OCI-LY3 (cell line): ENCODE measurements around the gene CTDSPL.

Experiments used
- H2AFZ ChIP-seq: fragments of 200-600, 300-600 bp; shearing (Covaris generic); 2 replicates; pipeline ENCODE4 v1.6.0; 2014; ENCODE audit warnings: antibody characterized with exemption, low read depth, low read length
- H3K27ac ChIP-seq: fragments of 200-600, 300-600 bp; sonication (generic); 2 replicates; pipeline ENCODE4 v1.5.1; 2014; ENCODE audit warnings: mild to moderate bottlenecking, low read length, moderate library complexity, mixed read lengths
- H3K27me3 ChIP-seq: fragments of 200-600, 300-600 bp; sonication (generic); 2 replicates; pipeline ENCODE4 v1.6.1; 2014; ENCODE audit warnings: low read depth, low read length, mixed read lengths
- H3K36me3 ChIP-seq: fragments of 200-600, 300-600 bp; sonication (generic); replicated peaks from 2 replicates; pipeline ENCODE3; 2014; ENCODE audit warnings: low read depth, low read length, mixed read lengths
- H3K4me1 ChIP-seq: fragments of 300-600, 200-600 bp; sonication (generic); 2 replicates; pipeline ENCODE4 v1.6.1; 2014; ENCODE audit warnings: low read length, mixed read lengths
- H3K4me2 ChIP-seq: fragments of 200-600, 300-600 bp; sonication (generic); 2 replicates; pipeline ENCODE4 v1.6.1; 2014; ENCODE audit warnings: low read length, mixed read lengths
- H3K4me3 ChIP-seq: fragments of 300-600, 200-600 bp; sonication (generic); 2 replicates; pipeline ENCODE4 v1.5.1; 2014; ENCODE audit warnings: antibody characterized with exemption, mild to moderate bottlenecking, low read length, moderate library complexity
- H3K79me2 ChIP-seq: fragments of 300-600, 200-600 bp; shearing (Covaris generic); 2 replicates; pipeline ENCODE4 v1.6.1; 2014; ENCODE audit warnings: mild to moderate bottlenecking, low read length, mixed read lengths
- H3K9ac ChIP-seq: fragments of 300-600, 200-600 bp; shearing (Covaris generic); 2 replicates; pipeline ENCODE4 v1.6.0; 2014; ENCODE audit warnings: mild to moderate bottlenecking, low read length, moderate library complexity
- H3K9me3 ChIP-seq: fragments of 200-600, 300-600 bp; shearing (Covaris generic); 2 replicates; pipeline ENCODE4 v1.6.1; 2014; ENCODE audit warnings: low read length, mixed read lengths; ENCODE audit not compliant: insufficient read depth
- H4K20me1 ChIP-seq: fragments of 200-600, 300-600 bp; sonication (generic); 2 replicates; pipeline ENCODE4 v1.6.1; 2016; ENCODE audit warnings: low read length, mixed read lengths; ENCODE audit not compliant: insufficient read depth
- CTCF ChIP-seq: fragments of 200-600, 300-600 bp; sonication (generic); IDR thresholded peaks from 2 replicates; pipeline ENCODE4 v1.5.1; 2014; ENCODE audit warnings: antibody characterized with exemption, low read length, low read depth
- EZH2phosphoT487 ChIP-seq: fragments of 200-600 bp; shearing (Covaris generic); IDR thresholded peaks from 2 replicates; pipeline ENCODE4 v1.6.1; 2018; ENCODE audit warnings: antibody characterized with exemption, mixed run types, low read depth

The CTDSPL gene

DNA sequence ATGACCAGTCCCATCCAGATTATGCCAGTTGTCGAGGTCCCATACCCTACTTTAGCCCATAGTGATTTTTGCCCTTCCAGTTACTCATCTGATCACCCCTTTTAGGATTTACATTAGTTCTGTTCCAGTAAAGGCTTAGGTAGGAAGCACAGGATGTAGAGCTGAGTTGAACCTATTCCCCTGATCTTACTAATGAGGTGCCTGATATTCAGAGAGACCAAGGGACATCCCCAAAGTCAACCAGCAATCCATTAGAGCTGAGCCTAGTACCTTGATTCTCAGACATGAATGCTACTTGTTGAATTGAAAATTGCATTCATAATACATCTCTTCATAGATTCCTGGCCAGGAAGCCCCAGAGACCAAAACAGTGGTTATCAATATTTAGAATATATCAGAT is 24.7 kb downstream of the CTDSPL start:
- Histone ChIP-seq H4K20me1 (no peaks in the 10 kb centered on the region), H3K4me1 (no peaks in the 10 kb centered on the region), H3K79me2 (no peaks in the 10 kb centered on the region), H3K36me3 (no peaks in the 10 kb centered on the region), H2AFZ (no peak overlapping the region), H3K9ac (no peak overlapping the region), H3K4me3 (no peak overlapping the region), H3K27me3 (no peaks in the 10 kb centered on the region), H3K27ac (no peak overlapping the region), H3K9me3 (no peaks in the 10 kb centered on the region), H3K4me2 (no peak overlapping the region)
- TF ChIP-seq CTCF (no peak), EZH2phosphoT487 (no peak)

- Histone ChIP-seq H2AFZ (no peak overlapping the region), H3K9me3 (no peaks in the 10 kb centered on the region), H3K4me1 (no peaks in the 10 kb centered on the region), H3K27me3 (no peaks in the 10 kb centered on the region), H3K4me3 (no peak overlapping the region), H3K27ac (no peak overlapping the region), H3K9ac (no peak overlapping the region), H3K36me3 (no peaks in the 10 kb centered on the region), H4K20me1 (no peaks in the 10 kb centered on the region), H3K4me2 (no peak overlapping the region), H3K79me2 (no peaks in the 10 kb centered on the region)
- no peak for TF ChIP-seq EZH2phosphoT487
Observed at GRCh38 chr3:37887062-37887461, 25.4 kb downstream of the CTDSPL start.

DNA sequence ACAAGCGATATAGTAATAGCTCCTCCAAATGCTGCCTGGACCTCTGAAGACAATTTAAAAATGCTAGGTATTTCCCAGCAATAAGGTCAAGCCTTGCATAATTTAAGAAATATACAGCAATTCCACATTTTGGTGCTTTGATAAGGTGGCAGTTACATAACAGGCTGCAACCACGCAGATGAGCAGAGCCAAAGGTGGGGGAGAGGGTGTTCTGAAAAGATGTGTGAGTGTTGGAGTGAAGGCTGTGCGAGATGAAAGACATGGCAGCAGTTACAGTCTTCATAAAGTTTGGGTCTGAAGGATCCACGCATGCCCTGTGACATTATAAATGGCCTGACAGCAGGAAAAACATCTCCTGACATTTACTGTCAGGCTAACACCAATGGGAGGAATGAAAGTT is 26.1 kb downstream of the CTDSPL start:
- H3K9ac ChIP-seq, result no peak overlapping the region
- no peak overlapping the region for H3K4me2 ChIP-seq
- H2AFZ ChIP-seq, result no peak overlapping the region
- no peaks in the 10 kb centered on the region; the same call in 1 of the 2 replicates for H3K27me3 ChIP-seq
- no peaks in the 10 kb centered on the region for H3K4me1 ChIP-seq
- TF ChIP-seq CTCF, result no peak
- H3K36me3 ChIP-seq, result no peaks in the 10 kb centered on the region
- H3K9me3 ChIP-seq, result no peaks in the 10 kb centered on the region
- no peaks in the 10 kb centered on the region for H4K20me1 ChIP-seq
- H3K79me2 ChIP-seq, result no peaks in the 10 kb centered on the region
- H3K27ac ChIP-seq, result no peak overlapping the region
- no peak overlapping the region for H3K4me3 ChIP-seq

GRCh38 chr3:37888421-37888820 is 26.7 kb downstream of the CTDSPL start:
- no peaks in the 10 kb centered on the region for H3K36me3 ChIP-seq
- H3K27me3 ChIP-seq, result no peaks in the 10 kb centered on the region; the same call in 1 of the 2 replicates
- no peak overlapping the region for H3K4me2 ChIP-seq
- H4K20me1 ChIP-seq, result no peaks in the 10 kb centered on the region
- H3K79me2 ChIP-seq, result no peaks in the 10 kb centered on the region
- TF ChIP-seq CTCF (no peak), EZH2phosphoT487 (no peak)
- H3K4me1 ChIP-seq, result no peaks in the 10 kb centered on the region
- no peaks in the 10 kb centered on the region for H3K9me3 ChIP-seq
- H3K4me3 ChIP-seq, result no peak overlapping the region
- no peak overlapping the region for H3K9ac ChIP-seq
- no peak overlapping the region for H3K27ac ChIP-seq
- no peak overlapping the region for H2AFZ ChIP-seq

- Histone ChIP-seq H3K9ac (no peak overlapping the region), H3K79me2 (no peaks in the 10 kb centered on the region), H3K4me2 (no peak overlapping the region), H2AFZ (no peak overlapping the region), H4K20me1 (no peaks in the 10 kb centered on the region), H3K27ac (no peak overlapping the region), H3K9me3 (no peaks in the 10 kb centered on the region), H3K4me1 (no peaks in the 10 kb centered on the region), H3K36me3 (no peaks in the 10 kb centered on the region), H3K27me3 (no peaks in the 10 kb centered on the region; the same call in 1 of the 2 replicates), H3K4me3 (no peak overlapping the region)
- no peak for TF ChIP-seq EZH2phosphoT487
- no peak for TF ChIP-seq CTCF
Observed at GRCh38 chr3:37890522-37890921, 28.8 kb downstream of the CTDSPL start.
